GM18526 (cell line): ENCODE measurements around the gene NDUFS6.

ENCODE experiments used
- POLR2A ChIP-seq: IDR thresholded peaks from 3 replicates; pipeline ENCODE4 v1.6.1; 2011; ENCODE audit not compliant: insufficient read length; ENCODE audit errors: extremely low read depth

The NDUFS6 gene

DNA sequence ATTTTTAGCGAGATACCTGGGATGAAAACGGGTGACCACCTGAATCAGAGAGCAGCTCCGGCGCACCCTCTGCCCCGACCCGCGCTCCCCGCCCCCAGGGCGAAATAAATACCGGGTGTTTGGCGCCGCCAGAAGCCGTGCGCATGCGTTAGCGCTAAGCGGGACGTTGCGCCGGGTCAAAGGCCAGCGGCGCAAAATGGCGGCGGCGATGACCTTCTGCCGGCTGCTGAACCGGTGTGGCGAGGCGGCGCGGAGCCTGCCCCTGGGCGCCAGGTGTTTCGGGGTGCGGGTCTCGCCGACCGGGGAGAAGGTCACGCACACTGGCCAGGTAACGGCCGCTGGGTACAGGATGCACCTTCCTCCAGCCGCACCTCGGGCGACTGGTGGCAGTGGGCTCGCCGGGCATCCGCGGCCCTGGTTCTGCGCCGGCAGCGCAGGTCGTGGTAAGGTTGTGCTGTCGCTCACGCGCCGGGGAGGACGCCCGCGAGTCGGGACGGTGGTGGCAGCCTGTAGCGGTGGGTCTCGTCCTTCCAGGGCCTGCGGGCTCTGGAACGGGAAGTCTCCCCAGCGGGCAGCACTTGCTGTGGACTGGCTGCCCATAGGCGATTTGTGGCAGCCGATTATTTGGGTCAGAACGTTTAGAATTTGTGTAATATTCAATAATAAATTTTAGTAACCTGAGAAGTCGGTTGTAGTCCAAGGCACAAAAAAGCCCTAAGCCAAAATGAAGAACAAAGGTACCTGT is at the start of gene NDUFS6:
Gene NDUFS6 (plus strand): TSS at position 186 of the 745 bp plus-strand sequence. CDS start 11 bp downstream, at position 197.
- TF ChIP-seq POLR2A = peak; percentile 79

DNA sequence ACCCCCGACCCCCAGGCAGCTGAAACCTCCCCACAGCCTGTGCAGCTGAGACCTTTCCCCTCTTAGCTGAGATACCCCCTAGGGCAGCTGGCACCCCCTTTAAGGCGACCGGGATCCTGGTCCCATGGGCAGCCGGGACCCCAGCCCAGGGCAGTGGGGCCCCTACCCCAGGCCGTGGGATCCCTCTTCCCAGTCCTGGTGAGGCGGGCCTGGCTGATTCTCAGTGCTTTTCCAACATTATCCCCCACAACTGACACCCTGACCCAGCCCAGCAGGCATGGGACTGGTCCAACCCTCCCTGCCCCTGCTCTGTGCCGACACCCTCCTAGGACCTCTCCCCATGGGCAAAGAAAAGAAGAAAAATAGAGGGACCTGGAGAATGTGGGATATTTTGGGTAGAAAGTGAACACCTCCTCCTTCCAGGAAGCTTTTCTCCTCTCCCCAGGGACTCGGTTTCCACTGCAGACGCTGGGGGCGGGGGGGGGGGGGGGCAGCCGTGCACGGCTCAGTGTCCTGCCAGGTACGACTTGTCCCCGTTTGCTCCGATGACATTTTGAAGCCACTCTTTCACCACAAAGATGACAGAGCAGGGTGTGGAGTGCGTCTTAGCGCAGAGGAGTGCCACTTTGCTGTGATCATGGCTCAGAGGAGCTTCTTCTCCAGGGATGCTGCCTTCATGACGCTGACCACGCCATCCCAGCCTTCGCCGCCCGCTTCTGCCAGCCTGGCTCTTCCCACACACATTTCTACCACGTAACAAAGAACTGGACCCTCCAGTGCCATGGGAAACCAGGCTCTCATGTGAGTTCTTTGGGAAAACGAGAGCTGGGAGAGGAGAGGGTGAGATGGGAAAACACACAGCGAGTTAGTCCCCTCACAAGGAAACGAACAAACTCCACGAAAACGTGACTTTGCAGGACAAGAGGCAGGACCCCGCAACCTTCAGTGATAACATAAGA is 49.1 kb upstream of the NDUFS6 start:
- no peak for TF ChIP-seq POLR2A

DNA sequence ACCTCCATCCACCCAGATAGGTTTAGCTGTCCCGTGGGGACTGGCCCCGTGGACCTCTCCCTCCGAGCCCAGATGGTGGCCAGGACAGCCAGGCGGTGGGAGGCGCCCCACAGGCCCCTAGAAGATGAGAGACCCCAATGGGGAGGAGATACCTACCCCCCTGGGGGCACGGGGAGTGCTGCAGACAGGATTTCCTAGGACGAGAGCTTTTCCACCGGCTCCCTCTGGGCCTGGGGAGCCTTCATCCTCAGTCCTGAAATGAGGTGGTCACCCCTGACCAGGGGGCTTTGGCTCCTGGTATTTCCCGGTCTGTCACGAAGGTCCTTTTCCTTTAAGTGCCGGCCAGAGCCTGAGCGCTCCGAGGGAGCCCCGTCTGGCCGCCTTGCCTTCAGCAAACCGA is 48.3 kb upstream of the NDUFS6 start:
- no peak for TF ChIP-seq POLR2A

DNA sequence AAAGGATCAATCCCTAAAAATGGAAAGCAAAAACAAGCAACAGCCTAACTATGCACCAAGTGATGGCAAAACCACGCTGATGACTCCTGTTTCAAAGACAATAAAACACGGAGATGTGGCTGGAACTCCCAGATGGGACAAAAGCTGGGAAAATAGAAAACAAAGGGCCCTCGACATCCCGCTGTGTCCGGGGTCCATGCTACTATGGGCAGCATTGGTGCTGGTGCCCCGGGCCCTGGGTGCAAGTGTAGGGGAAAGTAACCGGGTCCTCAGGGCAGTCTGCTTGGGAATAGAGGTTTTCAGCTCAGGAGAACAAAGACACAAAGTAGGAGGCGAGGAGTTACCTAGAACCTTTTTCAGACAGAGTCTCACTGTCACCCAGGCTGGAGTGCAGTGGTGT is 47.7 kb upstream of the NDUFS6 start:
- TF ChIP-seq POLR2A = no peak

DNA sequence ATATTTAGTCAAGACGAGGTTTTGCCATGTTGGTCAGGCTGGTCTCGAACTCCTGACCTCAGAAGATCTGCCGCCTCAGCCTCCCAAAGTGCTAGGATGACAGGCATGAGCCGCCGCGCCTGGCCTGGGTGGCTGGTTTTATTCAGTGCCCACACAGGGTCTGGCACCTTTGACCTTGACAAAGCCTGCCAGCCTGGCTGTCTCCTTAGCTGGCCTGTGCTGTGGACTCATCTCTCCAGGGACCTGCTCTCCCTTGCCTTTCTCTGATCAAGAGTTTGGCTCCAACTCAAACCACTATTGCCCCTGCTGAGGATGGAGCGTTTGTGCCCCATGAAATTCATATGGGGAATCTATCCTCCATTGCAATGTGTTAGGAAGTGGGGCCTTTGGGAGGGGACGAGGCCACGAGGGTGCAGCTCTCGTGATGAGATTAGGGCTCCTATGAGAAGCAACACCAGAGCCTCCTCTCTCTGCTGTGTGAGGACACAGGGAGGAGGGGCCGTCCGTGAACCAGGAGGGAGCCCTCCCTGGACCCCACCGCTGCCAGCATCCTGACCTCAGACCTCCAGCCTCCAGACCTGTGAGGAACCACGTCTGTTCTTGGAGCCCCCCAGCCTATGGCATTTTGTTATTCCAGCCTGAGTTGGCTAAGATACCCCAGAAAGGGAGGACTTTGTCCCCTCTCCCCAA is 46.5 kb upstream of the NDUFS6 start:
- TF ChIP-seq POLR2A = no peak

DNA sequence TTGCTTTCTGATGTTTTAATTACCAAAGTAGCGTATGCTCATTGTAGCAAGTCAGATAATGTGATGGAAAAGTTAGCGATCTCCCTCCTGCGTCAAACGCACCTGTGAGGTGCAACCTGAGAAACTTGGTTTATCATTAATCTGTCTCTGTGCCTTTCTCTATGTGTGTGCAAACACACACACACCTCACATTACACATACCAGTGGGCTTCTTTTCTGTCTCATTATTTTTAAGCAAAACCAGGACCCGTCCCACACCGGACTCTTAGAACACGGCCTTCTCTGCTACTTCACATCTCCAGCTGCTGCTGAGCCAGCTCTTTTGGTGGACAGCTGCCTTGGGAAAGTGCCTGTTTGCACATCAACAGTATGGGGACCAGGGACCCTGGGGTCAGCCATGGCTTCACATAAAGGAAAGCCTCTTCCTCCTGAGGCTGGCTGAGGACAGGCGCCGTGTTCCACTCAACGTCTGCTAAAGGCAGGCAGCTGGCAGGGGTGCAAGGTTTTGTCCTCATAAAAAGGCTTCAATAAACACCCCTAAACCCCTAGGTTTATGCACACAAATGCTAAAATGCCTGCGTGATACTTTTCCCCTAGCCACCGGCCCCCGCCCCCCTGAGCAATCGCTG is 45.8 kb upstream of the NDUFS6 start:
- TF ChIP-seq POLR2A = no peak

DNA sequence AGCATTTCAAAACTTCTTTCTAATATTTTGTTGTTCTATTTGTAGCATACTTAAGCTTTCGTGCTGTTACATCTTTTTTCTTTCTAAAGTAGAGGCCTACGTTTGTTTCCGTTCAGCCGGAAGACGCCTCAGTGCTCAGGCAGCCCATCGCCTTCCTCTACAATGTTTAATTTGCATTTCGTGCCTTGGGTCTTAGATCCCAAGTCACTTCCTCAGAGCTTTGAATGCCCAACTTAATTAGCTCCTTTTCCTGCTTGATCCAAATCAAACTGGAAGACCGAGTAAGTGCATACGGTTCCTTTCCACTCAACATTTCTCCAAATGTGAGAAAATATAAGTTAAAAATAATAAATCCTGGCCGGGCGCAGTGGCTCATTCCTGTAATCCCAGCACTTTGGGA is 44.7 kb upstream of the NDUFS6 start:
- TF ChIP-seq POLR2A = no peak

DNA sequence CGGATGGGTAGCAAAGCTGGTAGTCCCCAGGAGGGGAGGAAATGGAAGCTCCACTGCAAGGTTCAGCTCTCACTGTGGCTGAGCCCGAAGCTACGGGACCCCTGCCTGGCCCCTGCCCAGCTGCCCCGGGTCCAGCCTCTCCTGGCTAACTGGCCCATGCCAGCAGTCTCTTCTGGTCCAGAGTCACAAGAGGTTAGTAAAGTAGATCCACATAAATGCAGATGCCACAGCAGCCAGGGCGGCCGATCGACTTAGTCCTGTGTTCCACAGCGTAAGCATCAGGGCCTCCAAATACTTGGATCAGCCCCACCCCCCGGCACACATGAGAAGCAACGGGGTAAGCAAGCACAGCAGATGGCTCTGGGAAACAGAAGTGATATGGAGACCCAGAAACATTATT is 43.7 kb upstream of the NDUFS6 start:
- TF ChIP-seq POLR2A = no peak

DNA sequence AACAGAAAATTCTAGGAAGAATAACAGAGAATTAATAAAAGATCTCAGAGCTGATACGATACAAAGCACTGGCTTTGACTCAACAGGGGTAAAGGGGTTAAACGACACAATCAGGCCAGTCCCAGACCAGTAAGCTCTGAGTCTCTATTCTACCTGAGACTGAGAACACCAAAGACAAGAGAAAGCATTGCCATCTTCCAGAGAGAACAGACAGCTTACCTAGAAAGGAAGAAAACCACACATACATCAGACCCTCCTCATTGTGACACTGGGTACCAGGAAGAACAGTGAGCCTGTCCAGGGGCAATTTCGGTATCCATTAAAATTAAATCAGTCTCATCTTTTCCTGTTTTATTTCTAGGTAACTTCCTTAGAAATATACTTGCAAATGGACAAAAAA is 42.6 kb upstream of the NDUFS6 start:
- no peak for TF ChIP-seq POLR2A

DNA sequence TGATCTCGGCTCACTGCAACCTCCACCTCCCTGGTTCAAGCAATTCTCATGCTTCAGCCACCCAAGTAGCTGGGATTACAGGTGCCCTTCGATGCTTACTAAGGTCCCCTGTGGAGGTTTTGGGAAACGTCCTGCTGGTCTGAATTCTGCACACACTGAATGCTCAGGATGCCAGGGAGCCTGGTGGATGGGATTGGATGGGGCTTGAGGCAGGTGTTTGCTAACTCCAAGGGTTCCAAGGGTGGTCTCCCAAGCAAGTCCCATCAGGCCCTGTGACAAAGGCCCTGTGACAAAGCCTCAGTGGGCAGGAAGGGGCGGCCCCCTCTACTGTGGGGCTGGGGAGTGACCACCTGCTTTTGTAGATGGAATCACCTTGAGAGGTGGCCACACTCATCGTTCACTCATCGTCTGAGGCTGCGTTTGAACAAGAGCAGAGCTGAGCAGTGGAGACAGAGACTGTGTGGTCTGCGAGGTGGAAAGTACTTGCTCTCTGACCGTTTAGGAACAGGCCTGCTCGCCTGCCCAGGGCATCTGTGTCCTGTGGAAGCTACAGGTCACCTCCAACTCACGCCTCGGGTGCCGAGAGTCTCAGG is 41.7 kb upstream of the NDUFS6 start:
- TF ChIP-seq POLR2A = no peak

DNA sequence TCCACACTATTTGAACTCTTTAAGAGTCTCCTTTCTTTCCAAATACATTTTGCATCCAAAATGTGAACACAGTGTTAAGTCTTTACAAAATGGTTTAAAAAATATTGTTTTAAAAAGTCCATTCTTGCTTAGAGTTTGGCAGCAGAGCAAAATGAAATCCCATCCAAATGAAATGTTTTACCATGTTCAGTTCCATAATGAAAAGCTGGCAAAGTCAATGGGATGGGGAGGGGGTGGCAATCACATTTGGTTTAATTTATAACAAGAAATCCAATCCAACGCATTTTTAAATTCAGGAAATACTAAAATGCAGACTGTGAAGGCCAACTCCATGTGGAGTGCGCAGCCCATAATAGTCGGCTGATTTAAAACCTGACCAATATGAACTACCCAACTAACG is 41.0 kb upstream of the NDUFS6 start:
- TF ChIP-seq POLR2A = no peak

DNA sequence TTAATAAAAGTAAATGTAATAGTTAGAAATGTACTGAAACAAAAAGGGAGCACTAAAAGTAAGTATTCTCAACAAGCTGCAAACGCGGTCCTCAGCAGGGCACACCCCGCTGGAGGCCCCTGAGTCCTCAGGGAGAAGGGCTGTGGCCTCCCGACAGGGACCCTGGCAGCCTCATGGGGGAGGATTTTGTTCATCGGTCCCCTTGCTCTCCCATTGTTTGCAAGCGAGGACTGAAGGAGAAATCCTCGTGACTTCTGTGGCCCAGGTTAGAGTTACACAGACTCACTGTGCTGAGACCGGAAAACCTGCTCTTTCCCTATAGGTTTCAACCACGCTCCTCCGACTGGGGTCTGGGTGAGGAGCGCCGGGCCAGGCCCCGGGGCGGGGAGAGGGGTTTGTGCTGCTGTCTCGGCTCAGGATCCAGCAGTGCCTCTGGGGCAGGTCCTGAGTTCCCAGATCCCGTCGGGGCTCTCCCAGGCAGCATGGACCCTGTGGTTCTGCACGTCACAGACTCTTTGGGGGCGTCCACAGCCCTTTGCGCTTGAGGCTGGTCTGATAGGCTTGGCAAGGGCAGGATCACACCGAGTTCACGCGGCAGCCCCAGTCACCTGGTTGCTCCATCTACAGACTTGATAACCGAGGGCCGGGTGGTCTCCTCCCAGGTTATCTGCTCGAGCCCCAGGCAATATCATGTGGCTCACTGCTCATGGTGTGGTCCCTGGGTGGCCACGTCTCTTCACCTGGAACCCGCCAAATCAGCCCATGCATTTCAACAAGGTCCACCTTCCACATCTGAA is 40.4 kb upstream of the NDUFS6 start:
- TF ChIP-seq POLR2A = no peak

DNA sequence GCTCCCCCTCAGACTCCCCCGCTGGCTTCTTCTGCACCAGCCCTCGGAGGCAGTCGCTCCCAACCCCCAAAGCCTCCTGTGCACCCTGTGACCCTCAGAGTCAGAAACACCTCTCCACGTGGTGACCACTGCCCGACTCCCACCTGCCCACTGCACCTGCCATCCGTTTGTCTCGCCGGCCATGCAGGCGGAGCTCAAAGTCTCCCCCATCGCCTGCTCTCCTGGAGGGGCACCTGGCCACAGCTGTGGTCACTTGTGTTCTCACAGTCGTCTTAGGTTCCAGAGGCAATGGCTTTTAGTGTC is 39.8 kb upstream of the NDUFS6 start:
- no peak for TF ChIP-seq POLR2A
